ENCODE measurements around the gene ENGASE. TPM values are rescaled to one million over a fixed set of nuclear protein-coding genes. Genes with fewer than 3 reads are reported as not detected.

Gene ENGASE
- total RNA-seq, 1 donor from 2014 or later, result 11.7 TPM

GRCh38 chr17:79054200-79054960, 20.2 kb upstream of the ENGASE start:
- Mint-ChIP-seq H3K4me3 (no peak overlapping the region), H3K9me3 (peaks cover 12% of the 10 kb centered on the region), H3K36me3 (no peaks in the 10 kb centered on the region), H3K27ac (no peak overlapping the region), H3K4me1 (peaks cover 3% of the 10 kb centered on the region), H3K27me3 (ENCODE audit: insufficient read depth, low read depth) (peaks cover 10% of the 10 kb centered on the region)
- peaks cover 6% of the 10 kb centered on the region for H3K9me3 ChIP-seq (ENCODE audit: low read depth)
- no peak for TF ChIP-seq EZH2 (IDR thresholded peaks at IDR 0.05)
- TF ChIP-seq CTCF (IDR thresholded peaks at IDR 0.05), result no peak
- TF ChIP-seq EZH2phosphoT487 (IDR thresholded peaks at IDR 0.05), result no peak
- H3K4me3 ChIP-seq, result no peak overlapping the region
- H3K4me2 ChIP-seq, result no peak overlapping the region
- H3K36me3 ChIP-seq, result no peaks in the 10 kb centered on the region
- no peak overlapping the region for H3K27ac ChIP-seq
- H3F3A ChIP-seq (ENCODE audit: low read depth), result no peaks in the 10 kb centered on the region
- no peaks in the 10 kb centered on the region for H4K20me1 ChIP-seq (ENCODE audit: low read depth)
- H3K79me2 ChIP-seq (ENCODE audit: low read depth), result no peaks in the 10 kb centered on the region
- H2AFZ ChIP-seq (replicated peaks), result no peak overlapping the region
- peaks cover 9% of the 10 kb centered on the region for H3K27me3 ChIP-seq
- H3K9ac ChIP-seq, result no peak overlapping the region
- H3K4me1 ChIP-seq, result peaks cover 4% of the 10 kb centered on the region
- no peak for DNase-seq (ENCODE audit: low spot score)

- H3K4me2 ChIP-seq, result no peak overlapping the region
- no peak for TF ChIP-seq EZH2 (IDR thresholded peaks at IDR 0.05)
- no peak for TF ChIP-seq CTCF (IDR thresholded peaks at IDR 0.05)
- TF ChIP-seq EZH2phosphoT487 (IDR thresholded peaks at IDR 0.05), result no peak
- no peak overlapping the region for H2AFZ ChIP-seq (replicated peaks)
- Mint-ChIP-seq H3K36me3 (no peaks in the 10 kb centered on the region), H3K27ac (no peak overlapping the region), H3K4me1 (no peaks in the 10 kb centered on the region), H3K9me3 (peaks cover 12% of the 10 kb centered on the region), H3K27me3 (ENCODE audit: insufficient read depth, low read depth) (peaks cover 11% of the 10 kb centered on the region), H3K4me3 (no peak overlapping the region)
- H3K79me2 ChIP-seq (ENCODE audit: low read depth), result no peaks in the 10 kb centered on the region
- H3F3A ChIP-seq (ENCODE audit: low read depth), result no peaks in the 10 kb centered on the region
- H3K4me1 ChIP-seq, result no peaks in the 10 kb centered on the region
- DNase-seq (ENCODE audit: low spot score), result no peak
- H3K9ac ChIP-seq, result no peak overlapping the region
- H3K27me3 ChIP-seq, result peaks cover 9% of the 10 kb centered on the region
- no peaks in the 10 kb centered on the region for H3K36me3 ChIP-seq
- peaks cover 6% of the 10 kb centered on the region for H3K9me3 ChIP-seq (ENCODE audit: low read depth)
- H3K4me3 ChIP-seq, result no peak overlapping the region
- no peak overlapping the region for H3K27ac ChIP-seq
- no peaks in the 10 kb centered on the region for H4K20me1 ChIP-seq (ENCODE audit: low read depth)
Measured at GRCh38 chr17:79055197-79055596, 19.4 kb upstream of the ENGASE start.

GRCh38 chr17:79057737-79058385, 16.8 kb upstream of the ENGASE start:
- Histone ChIP-seq H2AFZ (replicated peaks) (no peak overlapping the region), H3K9me3 (ENCODE audit: low read depth) (no peaks in the 10 kb centered on the region), H3K4me2 (no peak overlapping the region), H3F3A (ENCODE audit: low read depth) (no peaks in the 10 kb centered on the region), H3K79me2 (ENCODE audit: low read depth) (no peaks in the 10 kb centered on the region), H3K27me3 (no peaks in the 10 kb centered on the region), H4K20me1 (ENCODE audit: low read depth) (no peaks in the 10 kb centered on the region), H3K4me3 (no peak overlapping the region), H3K9ac (no peak overlapping the region), H3K27ac (no peak overlapping the region), H3K4me1 (no peaks in the 10 kb centered on the region), H3K36me3 (no peaks in the 10 kb centered on the region)
- H3K4me1 Mint-ChIP-seq, result no peaks in the 10 kb centered on the region
- no peaks in the 10 kb centered on the region for H3K36me3 Mint-ChIP-seq
- peaks cover 12% of the 10 kb centered on the region for H3K9me3 Mint-ChIP-seq
- DNase-seq (ENCODE audit: low spot score), result no peak
- H3K4me3 Mint-ChIP-seq, result no peak overlapping the region
- TF ChIP-seq EZH2 (IDR thresholded peaks at IDR 0.05) (no peak), EZH2phosphoT487 (IDR thresholded peaks at IDR 0.05) (no peak), CTCF (IDR thresholded peaks at IDR 0.05) (no peak)
- H3K27me3 Mint-ChIP-seq (ENCODE audit: insufficient read depth, low read depth), result peaks cover 10% of the 10 kb centered on the region
- H3K27ac Mint-ChIP-seq, result no peak overlapping the region

Data from neural progenitor cell (in vitro differentiated cells).